HepG2 (cell line): Measurements from ENCODE around the gene LRRC45. TPM values are rescaled to one million over a fixed set of nuclear protein-coding genes. Genes with fewer than 3 reads are reported as not detected.

ENCODE experiments used
- ATAC-seq: fragments of 200-7000 bp; cut with Tn5 transposase; 3 replicates; pipeline ENCODE4 v1.9.1; 2020; ENCODE audit warnings: mild to moderate bottlenecking, moderate library complexity
- BruUV-seq: library from RNA; stranded (reverse); fragments of 400-500 nt; replicated peaks from 2 replicates; lab custom pipeline; 2021; lab: Mats Ljungman, UMichigan
- CTCF ChIA-PET: fragments of 300-600 bp; formaldehyde crosslinking; extraction: SDS; loops from one replicate; lab custom pipeline; 2021; ENCODE audit warnings: low total read pairs, inconsistent platforms, low intra/inter-chr PET ratio; lab: Yijun Ruan, JAX
- POLR2A ChIA-PET: fragments of 350-600 bp; sonication (Branson Sonifier 250); formaldehyde crosslinking; loops from one replicate; lab custom pipeline; 2020; ENCODE audit warnings: antibody characterized with exemption, inconsistent platforms; lab: Yijun Ruan, JAX
- DNase-seq: peaks from one replicate; pipeline ENCODE4 v3.0.0-alpha.2; 2015; ENCODE audit warnings: low spot score
- FAIRE-seq: peaks from 3 replicates; lab custom pipeline; 2011; peaks lifted over from hg19 to GRCh38; lab: Jason Lieb, UNC
- H2AFZ ChIP-seq: one replicate; pipeline ENCODE4 v1.6.1; 2011; ENCODE audit warnings: low read length, inconsistent platforms
- H3K27ac ChIP-seq: fragments of 300-600 bp; 3 replicates; pipeline ENCODE4 v1.8.0; 2011; ENCODE audit warnings: mixed run types, mild to moderate bottlenecking, mixed read lengths, low read length, inconsistent platforms; ENCODE audit not compliant: insufficient read depth; ENCODE audit errors: extremely low read length
- H3K27me3 ChIP-seq, 2 experiments: fragments of 200-600 bp in 1 of 2; 2 replicates in 1 of 2; 3 replicates in 1 of 2; pipeline versions ENCODE4 v1.6.0 to v1.8.0; 2011; ENCODE audit warnings: low read length in 2 of 2, mild to moderate bottlenecking in 2 of 2, moderate library complexity in 2 of 2, inconsistent platforms in 1 of 2; ENCODE audit not compliant: insufficient read depth in 2 of 2, control insufficient read depth in 1 of 2
- H3K36me3 ChIP-seq, 2 experiments: fragments of 200-600 bp in 1 of 2; replicated peaks in 1 of 2; 2 replicates in 1 of 2; 3 replicates in 1 of 2; pipeline versions ENCODE4 v1.5.1 to v1.8.0; 2011; ENCODE audit warnings: low read length in 2 of 2, inconsistent platforms in 1 of 2; ENCODE audit not compliant: insufficient read depth in 2 of 2, control insufficient read depth in 1 of 2
- H3K4me1 ChIP-seq: 2 replicates; pipeline ENCODE4 v1.5.1; 2012; ENCODE audit warnings: low read length, inconsistent platforms; ENCODE audit not compliant: insufficient read depth
- H3K4me2 ChIP-seq: 2 replicates; pipeline ENCODE4 v1.6.0; 2011; ENCODE audit warnings: low read depth, low read length, inconsistent platforms
- H3K4me3 ChIP-seq, 3 experiments: fragments of 200-600 bp in 1 of 3; sonication (generic), shearing (Covaris generic) in 1 of 3; replicated peaks in 1 of 3; 2 replicates each; pipeline ENCODE4 v1.5.1; 2011 to 2016; ENCODE audit warnings: low read length in 3 of 3, inconsistent platforms in 2 of 3, low read depth in 2 of 3, mild to moderate bottlenecking in 2 of 3, control low read depth in 1 of 3, mixed read lengths in 1 of 3; ENCODE audit not compliant: insufficient read depth in 1 of 3
- H3K79me2 ChIP-seq: one replicate; pipeline ENCODE4 v1.6.1; 2011; ENCODE audit warnings: low read length, inconsistent platforms; ENCODE audit not compliant: insufficient read depth
- H3K9ac ChIP-seq: 2 replicates; pipeline ENCODE4 v1.6.0; 2011; ENCODE audit warnings: mild to moderate bottlenecking, low read depth, low read length, inconsistent platforms; ENCODE audit not compliant: insufficient read depth
- H3K9me3 ChIP-seq: 2 replicates; pipeline ENCODE4 v1.5.1; 2012; ENCODE audit warnings: mild to moderate bottlenecking, low read length
- H4K20me1 ChIP-seq: 2 replicates; pipeline ENCODE4 v1.6.0; 2011; ENCODE audit warnings: inconsistent platforms, mild to moderate bottlenecking, low read length, moderate library complexity; ENCODE audit not compliant: insufficient read depth
- AGO1 ChIP-seq: fragments of 200-400 bp; formaldehyde crosslinking; IDR thresholded peaks from 2 replicates; pipeline ENCODE4 v1.6.1; 2017; ENCODE audit warnings: mild to moderate bottlenecking, low read depth, low read length, moderate library complexity; ENCODE audit not compliant: poor library complexity, severe bottlenecking
- AGO2 ChIP-seq: fragments of 200-400 bp; formaldehyde crosslinking; optimal IDR thresholded peaks from 2 replicates; pipeline ENCODE3; 2017; ENCODE audit warnings: mild to moderate bottlenecking, low read depth, low read length, moderate library complexity
- AKAP8 ChIP-seq: sonication (generic); formaldehyde crosslinking; IDR thresholded peaks from 2 replicates; pipeline ENCODE4 v1.5.1; 2020; ENCODE audit warnings: mild to moderate bottlenecking, missing genetic modification reagents
- ATF7-NPFF ChIP-seq: sonication (generic); formaldehyde crosslinking; IDR thresholded peaks from 2 replicates; pipeline ENCODE4 v1.8.1; 2023; ENCODE audit warnings: mild to moderate bottlenecking, low read depth, missing genetic modification reagents, moderate library complexity
- FOSL1 ChIP-seq: sonication (generic); formaldehyde crosslinking; IDR thresholded peaks from 2 replicates; pipeline ENCODE4 v1.9.0; 2021; ENCODE audit warnings: missing genetic modification reagents, borderline replicate concordance
- HNRNPL ChIP-seq: fragments of 200-400 bp; formaldehyde crosslinking; IDR thresholded peaks from 2 replicates; pipeline ENCODE4 v1.6.1; 2017; ENCODE audit warnings: mild to moderate bottlenecking, low read depth, low read length
- PBX3 ChIP-seq: sonication (generic); formaldehyde crosslinking; IDR thresholded peaks from 2 replicates; pipeline ENCODE4 v1.8.1; 2023; ENCODE audit warnings: missing genetic modification reagents, inconsistent platforms, borderline replicate concordance
- POLR2A ChIP-seq, 2 experiments: IDR thresholded peaks; 2 replicates each; pipeline ENCODE4 v1.6.1; 2011; ENCODE audit warnings: low read depth in 2 of 2, low read length in 2 of 2, mild to moderate bottlenecking in 1 of 2, moderate library complexity in 1 of 2; ENCODE audit not compliant: insufficient read depth in 1 of 2
- POLR2G ChIP-seq: fragments of 200-400 bp; formaldehyde crosslinking; IDR thresholded peaks from 2 replicates; pipeline ENCODE4 v1.6.1; 2018; ENCODE audit warnings: mild to moderate bottlenecking, low read depth, low read length, moderate library complexity
- RBFOX2 ChIP-seq: fragments of 200-400 bp; formaldehyde crosslinking; IDR thresholded peaks from 2 replicates; pipeline ENCODE4 v1.6.1; 2017; ENCODE audit warnings: low read depth, mild to moderate bottlenecking, low read length
- RBM22 ChIP-seq: fragments of 200-400 bp; formaldehyde crosslinking; optimal IDR thresholded peaks from 2 replicates; pipeline ENCODE3; 2017; ENCODE audit warnings: mild to moderate bottlenecking, low read length, moderate library complexity
- TSC22D2 ChIP-seq: sonication (generic); formaldehyde crosslinking; IDR thresholded peaks from 2 replicates; pipeline ENCODE4 v1.5.1; 2020; ENCODE audit warnings: missing genetic modification reagents, mild to moderate bottlenecking, borderline replicate concordance
- ZBTB33 ChIP-seq: sonication (generic); formaldehyde crosslinking; IDR thresholded peaks from 2 replicates; pipeline ENCODE4 v1.4.0; 2020; ENCODE audit warnings: missing genetic modification reagents
- ZNF800 ChIP-seq: sonication (generic); formaldehyde crosslinking; IDR thresholded peaks from 2 replicates; pipeline ENCODE4 v1.4.0; 2020; ENCODE audit warnings: missing genetic modification reagents
- WGBS: methylation state at CpG from one replicate; pipeline ENCODE4 v1.1.6; 2017; ENCODE audit warnings: low lambda C conversion rate; 5-methylcytosine and 5-hydroxymethylcytosine counted together
- in situ Hi-C: cut with HindIII; loops from 2 replicates; pipeline ENCODE4 v1.10.0; 2017; ENCODE audit warnings: low pct_unique_long_range_greater_than_20kb; ENCODE audit not compliant: extremely low pct_ligation_motif_present
- intact Hi-C: fragments of 100-400 bp; cut with micrococcal nuclease; formaldehyde crosslinking; loops from one replicate; pipeline ENCODE4 v1.10.0; 2022; ENCODE audit not compliant: unreplicated experiment
- polyA plus RNA-seq, 8 experiments: library from polyadenylated mRNA; depleted of rRNA in 3 of 8; stranded (reverse) in 7 of 8; unstranded in 1 of 8; fragments of >200 nt; fragmentation: Illumina TruSeq in 4 of 8; extraction: Trizol in 4 of 8; gene quantifications; 2 replicates each; pipeline versions ENCODE4 v1.2.1 to v1.2.3, GENCODE V29; 2011 to 2016; ENCODE audit warnings: low read depth in 4 of 8, missing spikeins in 1 of 8, mixed read lengths in 1 of 8; ENCODE audit not compliant: insufficient read depth in 1 of 8
- total RNA-seq, 5 experiments: library from RNA; depleted of rRNA; stranded (reverse); fragments of >200 nt; fragmentation: Illumina TruSeq; extraction: Trizol; gene quantifications; 2 replicates each; pipeline ENCODE4 v1.2.3, GENCODE V29; 2016; ENCODE audit warnings: low read depth in 1 of 5

LRRC45 gene
- total and polyA plus RNA-seq, 2 of the 13 experiments (the other 11 are each of a cell fraction or from before 2014, with no cell fraction given) = 11.6 to 48.1 TPM

- no peak overlapping the region for H3K9ac ChIP-seq
- H4K20me1 ChIP-seq = peaks cover 20% of the 10 kb centered on the region
- no peak for DNase-seq
- peaks cover 29% of the 10 kb centered on the region for H3K4me1 ChIP-seq
- 97% methylated on average over 30 of the region's 38 CpGs for WGBS
- ATAC-seq = no peak
- ChIA-PET CTCF (no interaction called here), POLR2A (interaction anchor here (1.5 to 6.2 kb wide), 2 partner anchors 11 to 23 kb away, joined by 3 to 112 read pairs; partner anchors contain the start of genes CENPX and LRRC45)
- no peaks in the 10 kb centered on the region for H3K9me3 ChIP-seq
- no peak overlapping the region for H3K4me3 ChIP-seq
- BruUV-seq = no TSS peak
- peak; percentile 66 for TF ChIP-seq RBM22
- TF ChIP-seq POLR2G = peak; percentile 64
- no peak for TF ChIP-seq ZNF800 (CRISPR knock-in tag)
- TF ChIP-seq RBFOX2 = peak; percentile 74
- peak; percentile 87 for TF ChIP-seq AGO1
- no peak for TF ChIP-seq PBX3
- TF ChIP-seq ZBTB33 = peak; percentile 34; the same call in 1 of the 2 replicates
- 0 out of 2 replicates have a peak, but pooled peaks have one; percentile 37 for TF ChIP-seq ATF7-NPFF
- peak in 1 of 2 experiments; percentile 3; a peak in 1 of 4 replicates for TF ChIP-seq POLR2A (IDR thresholded peaks at IDR 0.05; ENCODE audit: insufficient read depth in 1 of 2, low read depth in 2 of 2, low read length in 2 of 2)
- peak; percentile 59; the same call in 1 of the 2 replicates for TF ChIP-seq AKAP8 (CRISPR knock-in tag)
- no peak for TF ChIP-seq FOSL1 (CRISPR knock-in tag)
- TF ChIP-seq HNRNPL = peak; percentile 70
- TF ChIP-seq TSC22D2 (CRISPR knock-in tag) = no peak
- peak; percentile 94 for TF ChIP-seq AGO2
- TF ChIP-seq, all 625 proteins: peak for 10
- H3K36me3 ChIP-seq = peaks cover 16 to 21% of the 10 kb centered on the region in 2 experiments
- H2AFZ ChIP-seq = no peak overlapping the region
- H3K4me2 ChIP-seq = no peak overlapping the region
- FAIRE-seq = no peak
- H3K27me3 ChIP-seq = no peaks in the 10 kb centered on the region
- peaks cover 13% of the 10 kb centered on the region for H3K79me2 ChIP-seq
- H3K27ac ChIP-seq = no peak overlapping the region
- in situ Hi-C loops (no loop called here), intact Hi-C loops (no loop called here)
Measured at GRCh38 chr17:82033359-82034085, 10.4 kb downstream of the LRRC45 start.
